Glutamatergic neuron (in vitro differentiated cells): ENCODE data around the gene HPCA. TPM values are rescaled to one million over a fixed set of nuclear protein-coding genes. Genes with fewer than 3 reads are reported as not detected.
A peak's percentile ranks its signal among the peaks of the same experiment; 100 is the strongest.

Experiments used
- DNase-seq: peaks from one replicate; pipeline ENCODE4 v3.0.0; 2022
- H3K27ac Mint-ChIP-seq: one replicate; pipeline ENCODE4 v1.8.0; 2020; ENCODE audit warnings: mild to moderate bottlenecking, mixed read lengths, inconsistent platforms; ENCODE audit not compliant: unreplicated experiment
- H3K27me3 Mint-ChIP-seq: one replicate; pipeline ENCODE4 v1.8.0; 2020; ENCODE audit warnings: mild to moderate bottlenecking, moderate library complexity, mixed read lengths, inconsistent platforms; ENCODE audit not compliant: unreplicated experiment
- H3K36me3 Mint-ChIP-seq: one replicate; pipeline ENCODE4 v1.8.0; 2020; ENCODE audit warnings: mild to moderate bottlenecking, mixed read lengths, inconsistent platforms; ENCODE audit not compliant: unreplicated experiment
- H3K4me1 Mint-ChIP-seq: one replicate; pipeline ENCODE4 v1.8.0; 2020; ENCODE audit warnings: mild to moderate bottlenecking, low read depth, mixed read lengths, inconsistent platforms; ENCODE audit not compliant: unreplicated experiment
- H3K4me3 Mint-ChIP-seq: one replicate; pipeline ENCODE4 v1.8.0; 2020; ENCODE audit warnings: mild to moderate bottlenecking, mixed read lengths, inconsistent platforms; ENCODE audit not compliant: unreplicated experiment
- H3K9me3 Mint-ChIP-seq: one replicate; pipeline ENCODE4 v1.8.0; 2020; ENCODE audit warnings: mild to moderate bottlenecking, moderate library complexity, mixed read lengths, inconsistent platforms; ENCODE audit not compliant: unreplicated experiment
- total RNA-seq: library from RNA; stranded (reverse); fragmentation: NEBNext Ultra II Directional; extraction: Animal tissue kit (Norgen Biotek cat#: 25700); gene quantifications from one replicate; pipeline ENCODE4 v1.2.1, GENCODE V29; 2021; ENCODE audit not compliant: unreplicated experiment
- TF ChIP-seq, protein P1 (sequence below): fragments of 200-600 bp; sonication (generic); IDR thresholded peaks from one replicate; pipeline ENCODE4 v1.5.0; 2021; ENCODE audit not compliant: partially characterized antibody, unreplicated experiment

Gene HPCA
- total RNA-seq, 1 donor from 2014 or later, result 156 TPM

DNA sequence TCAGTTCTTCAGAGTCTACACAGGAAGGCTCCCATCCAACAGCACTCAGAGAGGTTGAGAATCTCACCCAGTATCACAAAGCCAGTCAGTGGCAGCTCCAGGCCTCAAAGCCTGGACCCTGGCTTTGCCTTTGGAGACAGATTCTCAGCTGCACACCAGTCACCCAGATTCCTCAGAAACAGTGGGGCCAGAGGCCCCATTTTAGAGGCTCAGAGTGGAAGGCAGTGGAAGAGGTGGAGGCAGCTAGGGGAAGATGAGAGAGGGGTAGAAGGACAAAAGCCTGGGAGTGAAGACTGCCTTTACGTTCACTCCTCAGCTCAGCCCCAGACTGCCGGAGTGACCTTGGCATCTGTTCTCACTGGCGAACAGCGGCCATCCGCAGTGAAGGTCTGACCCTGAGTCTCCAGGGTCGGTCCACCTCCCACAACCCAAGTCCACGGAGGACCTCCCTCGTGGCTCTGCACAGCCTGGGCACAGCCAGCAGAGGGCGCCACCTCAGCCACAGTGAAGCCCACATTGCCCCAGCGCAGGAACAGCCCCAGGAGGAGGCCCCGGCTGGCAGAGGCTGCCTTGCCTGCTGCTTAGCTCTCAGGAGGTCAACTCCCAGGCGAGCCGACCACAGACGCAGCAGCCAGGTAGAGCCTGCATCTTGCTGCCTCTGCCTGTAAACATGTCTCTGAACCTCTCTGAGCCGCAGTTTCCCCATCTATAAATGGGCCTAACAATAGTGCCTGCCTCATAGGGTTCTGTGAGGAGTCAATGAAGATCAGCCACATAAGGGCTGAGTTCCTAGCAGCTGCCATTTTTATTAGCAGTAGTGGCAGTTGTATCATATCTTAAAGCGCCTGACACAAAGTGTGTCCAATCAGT lies 9.7 kb upstream of the HPCA start:
- peak; percentile 84 for DNase-seq
- TF ChIP-seq, protein P1, sequence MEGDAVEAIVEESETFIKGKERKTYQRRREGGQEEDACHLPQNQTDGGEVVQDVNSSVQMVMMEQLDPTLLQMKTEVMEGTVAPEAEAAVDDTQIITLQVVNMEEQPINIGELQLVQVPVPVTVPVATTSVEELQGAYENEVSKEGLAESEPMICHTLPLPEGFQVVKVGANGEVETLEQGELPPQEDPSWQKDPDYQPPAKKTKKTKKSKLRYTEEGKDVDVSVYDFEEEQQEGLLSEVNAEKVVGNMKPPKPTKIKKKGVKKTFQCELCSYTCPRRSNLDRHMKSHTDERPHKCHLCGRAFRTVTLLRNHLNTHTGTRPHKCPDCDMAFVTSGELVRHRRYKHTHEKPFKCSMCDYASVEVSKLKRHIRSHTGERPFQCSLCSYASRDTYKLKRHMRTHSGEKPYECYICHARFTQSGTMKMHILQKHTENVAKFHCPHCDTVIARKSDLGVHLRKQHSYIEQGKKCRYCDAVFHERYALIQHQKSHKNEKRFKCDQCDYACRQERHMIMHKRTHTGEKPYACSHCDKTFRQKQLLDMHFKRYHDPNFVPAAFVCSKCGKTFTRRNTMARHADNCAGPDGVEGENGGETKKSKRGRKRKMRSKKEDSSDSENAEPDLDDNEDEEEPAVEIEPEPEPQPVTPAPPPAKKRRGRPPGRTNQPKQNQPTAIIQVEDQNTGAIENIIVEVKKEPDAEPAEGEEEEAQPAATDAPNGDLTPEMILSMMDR, result peak; percentile 97
- H3K27ac Mint-ChIP-seq, result peak overlapping the region; percentile 62
- peaks cover 11% of the 10 kb centered on the region for H3K9me3 Mint-ChIP-seq
- peak overlapping the region; percentile 34 for H3K4me3 Mint-ChIP-seq
- peaks cover 5% of the 10 kb centered on the region for H3K27me3 Mint-ChIP-seq
- H3K36me3 Mint-ChIP-seq, result no peaks in the 10 kb centered on the region
- peaks cover 33% of the 10 kb centered on the region for H3K4me1 Mint-ChIP-seq

DNA sequence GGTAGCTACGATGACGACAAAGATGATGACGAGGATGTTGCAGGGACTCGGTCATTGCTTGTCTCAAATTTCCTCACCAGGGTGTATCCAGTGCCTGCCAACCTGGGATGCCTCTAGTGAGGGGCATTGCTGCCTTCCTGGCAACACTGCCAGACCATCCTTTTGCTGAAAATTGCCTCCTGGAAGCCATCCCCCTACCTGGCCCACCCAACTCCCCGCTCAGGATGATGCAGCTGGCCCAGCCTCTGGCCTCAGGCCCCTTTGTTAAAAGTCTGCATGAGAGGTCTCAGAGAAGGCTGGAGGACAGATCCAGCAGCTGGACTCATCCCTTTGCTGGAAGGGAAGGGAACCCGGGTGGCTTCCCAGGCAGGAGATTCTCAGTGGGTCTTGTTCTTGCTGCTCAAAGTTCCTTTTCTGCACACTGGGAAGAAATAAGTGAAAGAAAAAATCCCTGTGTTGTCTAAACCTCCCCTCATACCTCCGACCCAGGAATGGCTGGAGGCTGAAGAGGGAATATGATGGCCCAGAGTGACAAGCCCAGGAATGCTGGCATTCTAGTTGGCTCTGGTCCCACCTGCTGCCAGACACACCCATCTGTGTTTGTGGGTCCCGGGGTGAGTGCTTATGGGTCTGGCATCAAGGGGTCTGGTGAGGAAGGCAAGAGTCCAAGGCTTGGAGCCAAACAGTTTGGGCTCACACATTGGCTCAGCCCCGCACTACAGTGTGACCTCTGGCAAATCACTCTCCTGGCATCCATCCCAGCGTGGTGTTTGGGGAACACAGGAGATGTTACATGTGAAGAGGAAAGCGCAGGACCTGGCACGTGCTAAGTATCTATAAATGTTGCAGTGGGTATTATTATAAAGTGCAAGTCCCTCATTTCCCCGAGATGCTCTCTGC lies 8.8 kb upstream of the HPCA start:
- no peak overlapping the region for H3K4me3 Mint-ChIP-seq
- peaks cover 38% of the 10 kb centered on the region for H3K4me1 Mint-ChIP-seq
- no peaks in the 10 kb centered on the region for H3K36me3 Mint-ChIP-seq
- H3K9me3 Mint-ChIP-seq, result peaks cover 7% of the 10 kb centered on the region
- DNase-seq, result no peak
- H3K27ac Mint-ChIP-seq, result peak overlapping the region; percentile 76
- peaks cover 9% of the 10 kb centered on the region for H3K27me3 Mint-ChIP-seq
- TF ChIP-seq, protein P1, result no peak

DNA sequence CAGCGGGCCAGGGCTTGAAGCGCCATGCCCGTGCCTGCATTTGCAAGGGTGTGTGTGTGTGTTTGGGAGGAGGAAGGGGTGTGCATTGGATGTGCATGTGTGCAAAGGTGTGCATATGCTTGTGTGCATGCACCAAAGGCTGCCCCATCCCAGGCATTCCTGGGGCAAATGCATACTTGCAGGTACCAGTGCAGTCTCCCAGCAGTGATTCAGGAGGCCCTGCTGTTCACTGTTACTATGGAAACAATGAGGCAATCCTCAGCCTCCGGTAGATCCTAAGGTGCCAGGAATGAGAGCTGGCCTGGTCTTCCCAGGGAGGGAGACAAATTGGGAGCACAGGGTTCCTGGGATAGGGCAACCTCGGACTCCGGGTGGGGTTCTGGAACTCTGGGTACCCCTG lies 8.1 kb upstream of the HPCA start:
- no peak for DNase-seq
- Mint-ChIP-seq H3K36me3 (no peaks in the 10 kb centered on the region), H3K27me3 (peaks cover 5% of the 10 kb centered on the region), H3K4me1 (peaks cover 38% of the 10 kb centered on the region), H3K9me3 (peaks cover 7% of the 10 kb centered on the region), H3K4me3 (no peak overlapping the region), H3K27ac (no peak overlapping the region)
- TF ChIP-seq, protein P1, result no peak

DNA sequence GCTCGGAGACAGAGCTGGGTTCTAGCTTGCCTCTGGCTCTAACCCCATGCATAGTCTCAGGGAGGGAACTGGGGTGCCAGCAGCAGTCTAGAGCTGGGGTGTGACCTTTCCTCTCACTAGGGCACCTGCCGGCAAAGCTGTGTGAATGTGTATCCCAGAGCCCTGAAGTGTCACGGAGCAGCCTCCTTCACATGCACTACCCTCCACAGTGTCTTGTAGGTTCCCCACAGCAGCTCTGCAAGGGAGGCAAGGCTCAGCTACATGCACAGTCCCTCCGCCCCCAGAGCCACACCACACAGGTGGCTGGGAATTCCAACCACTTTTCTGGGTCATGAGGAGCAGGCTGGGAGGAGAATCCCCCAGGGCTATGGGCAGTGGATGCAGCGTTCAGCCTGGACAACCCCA lies 7.7 kb upstream of the HPCA start:
- Mint-ChIP-seq H3K36me3 (no peaks in the 10 kb centered on the region), H3K4me3 (no peak overlapping the region), H3K27ac (no peak overlapping the region), H3K9me3 (peaks cover 9% of the 10 kb centered on the region), H3K4me1 (peaks cover 41% of the 10 kb centered on the region), H3K27me3 (peaks cover 5% of the 10 kb centered on the region)
- no peak for DNase-seq
- TF ChIP-seq, protein P1, result no peak
